Measurements from ENCODE around the gene DIABLO. TPM values are rescaled to one million over a fixed set of nuclear protein-coding genes. Genes with fewer than 3 reads are reported as not detected.

Gene DIABLO
- total and polyA plus RNA-seq, 9 of the 15 experiments (the other 6 are each of a cell fraction or from before 2014, with no cell fraction given), result 37.3 to 101 (median 80.1) TPM

- TF ChIP-seq ATF2 (CRISPR knock-in tag; IDR thresholded peaks at IDR 0.05) (no peak), TFAM (CRISPR knock-in tag; conservative IDR thresholded peaks at IDR 0.05) (no peak), ZNF253 (CRISPR knock-in tag; conservative IDR thresholded peaks at IDR 0.05) (no peak)
- ATAC-seq (no peak), FAIRE-seq (no peak), DNase-seq (ENCODE audit: extremely low read depth in 1 of 4, low spot score in 3 of 4) (no peak)
- H3K4me3 ChIP-seq, result no peak overlapping the region
- no peaks in the 10 kb centered on the region for H3K9me1 ChIP-seq (ENCODE audit: control insufficient read depth, insufficient read depth, low read length)
- in situ Hi-C loops (cut with MboI), result no loop called here
- 77% methylated on average over 27 of the region's 29 CpGs for WGBS (ENCODE audit: insufficient coverage, low coverage, missing lambda C conversion rate)
- H3K4me2 ChIP-seq (ENCODE audit: insufficient read depth, low read length), result no peak overlapping the region
- H3K9me3 ChIP-seq (replicated peaks; ENCODE audit: control insufficient read depth, insufficient read depth, low read depth, low read length), result peaks cover 13% of the 10 kb centered on the region
- no peak overlapping the region; the same call in 1 of the 2 replicates for H2AFZ ChIP-seq (ENCODE audit: low read depth, low read length)
- H3K36me3 ChIP-seq (ENCODE audit: control insufficient read depth, insufficient read depth, low read length), result no peaks in the 10 kb centered on the region
- BruUV-seq (replicated peaks), result no TSS peak
- intact Hi-C loops (cut with micrococcal nuclease), result no loop called here
- no peaks in the 10 kb centered on the region for H3K79me2 ChIP-seq (ENCODE audit: control insufficient read depth, insufficient read depth, low read length)
- H3K4me1 ChIP-seq (replicated peaks in 1 of 2; ENCODE audit: control insufficient read depth in 2 of 2, insufficient read depth in 2 of 2, low read length in 2 of 2), result peaks cover 18 to 56% of the 10 kb centered on the region in 2 experiments
- ChIA-PET POLR2A (interaction anchor here (0.6 kb wide), 1 partner anchor 124 kb away, joined by 3 read pairs; no protein-coding TSS in a partner anchor), CTCF (ENCODE audit: low intra/inter-chr PET ratio) (interaction anchor here (0.7 kb wide), 1 partner anchor 1134 kb away, joined by 3 read pairs; no protein-coding TSS in a partner anchor)
- no peak overlapping the region for H3K27ac ChIP-seq (ENCODE audit: extremely low read depth, low read depth, low read length)
- peak overlapping the region in 1 of 2 experiments; percentile 74; a peak in 1 of 4 replicates for H3K9ac ChIP-seq (ENCODE audit: insufficient read depth in 1 of 2, low read depth in 2 of 2, low read length in 2 of 2)
- H4K20me1 ChIP-seq (replicated peaks; ENCODE audit: control insufficient read depth, insufficient read depth, low read length), result no peaks in the 10 kb centered on the region
- no peaks in the 10 kb centered on the region for H3K27me3 ChIP-seq (ENCODE audit: control insufficient read depth in 2 of 2, insufficient read depth in 2 of 2, low read length in 2 of 2)
Measured at GRCh38 chr12:122199484-122200355, 26.1 kb downstream of the DIABLO start.
